ENCODE results near the gene PLIN3. TPM values are rescaled to one million over a fixed set of nuclear protein-coding genes. Genes with fewer than 3 reads are reported as not detected.

Gene PLIN3
- total and polyA plus RNA-seq, 2 experiments from 2014 or later: 38.0 to 59.9 TPM

- TF ChIP-seq, protein P1, sequence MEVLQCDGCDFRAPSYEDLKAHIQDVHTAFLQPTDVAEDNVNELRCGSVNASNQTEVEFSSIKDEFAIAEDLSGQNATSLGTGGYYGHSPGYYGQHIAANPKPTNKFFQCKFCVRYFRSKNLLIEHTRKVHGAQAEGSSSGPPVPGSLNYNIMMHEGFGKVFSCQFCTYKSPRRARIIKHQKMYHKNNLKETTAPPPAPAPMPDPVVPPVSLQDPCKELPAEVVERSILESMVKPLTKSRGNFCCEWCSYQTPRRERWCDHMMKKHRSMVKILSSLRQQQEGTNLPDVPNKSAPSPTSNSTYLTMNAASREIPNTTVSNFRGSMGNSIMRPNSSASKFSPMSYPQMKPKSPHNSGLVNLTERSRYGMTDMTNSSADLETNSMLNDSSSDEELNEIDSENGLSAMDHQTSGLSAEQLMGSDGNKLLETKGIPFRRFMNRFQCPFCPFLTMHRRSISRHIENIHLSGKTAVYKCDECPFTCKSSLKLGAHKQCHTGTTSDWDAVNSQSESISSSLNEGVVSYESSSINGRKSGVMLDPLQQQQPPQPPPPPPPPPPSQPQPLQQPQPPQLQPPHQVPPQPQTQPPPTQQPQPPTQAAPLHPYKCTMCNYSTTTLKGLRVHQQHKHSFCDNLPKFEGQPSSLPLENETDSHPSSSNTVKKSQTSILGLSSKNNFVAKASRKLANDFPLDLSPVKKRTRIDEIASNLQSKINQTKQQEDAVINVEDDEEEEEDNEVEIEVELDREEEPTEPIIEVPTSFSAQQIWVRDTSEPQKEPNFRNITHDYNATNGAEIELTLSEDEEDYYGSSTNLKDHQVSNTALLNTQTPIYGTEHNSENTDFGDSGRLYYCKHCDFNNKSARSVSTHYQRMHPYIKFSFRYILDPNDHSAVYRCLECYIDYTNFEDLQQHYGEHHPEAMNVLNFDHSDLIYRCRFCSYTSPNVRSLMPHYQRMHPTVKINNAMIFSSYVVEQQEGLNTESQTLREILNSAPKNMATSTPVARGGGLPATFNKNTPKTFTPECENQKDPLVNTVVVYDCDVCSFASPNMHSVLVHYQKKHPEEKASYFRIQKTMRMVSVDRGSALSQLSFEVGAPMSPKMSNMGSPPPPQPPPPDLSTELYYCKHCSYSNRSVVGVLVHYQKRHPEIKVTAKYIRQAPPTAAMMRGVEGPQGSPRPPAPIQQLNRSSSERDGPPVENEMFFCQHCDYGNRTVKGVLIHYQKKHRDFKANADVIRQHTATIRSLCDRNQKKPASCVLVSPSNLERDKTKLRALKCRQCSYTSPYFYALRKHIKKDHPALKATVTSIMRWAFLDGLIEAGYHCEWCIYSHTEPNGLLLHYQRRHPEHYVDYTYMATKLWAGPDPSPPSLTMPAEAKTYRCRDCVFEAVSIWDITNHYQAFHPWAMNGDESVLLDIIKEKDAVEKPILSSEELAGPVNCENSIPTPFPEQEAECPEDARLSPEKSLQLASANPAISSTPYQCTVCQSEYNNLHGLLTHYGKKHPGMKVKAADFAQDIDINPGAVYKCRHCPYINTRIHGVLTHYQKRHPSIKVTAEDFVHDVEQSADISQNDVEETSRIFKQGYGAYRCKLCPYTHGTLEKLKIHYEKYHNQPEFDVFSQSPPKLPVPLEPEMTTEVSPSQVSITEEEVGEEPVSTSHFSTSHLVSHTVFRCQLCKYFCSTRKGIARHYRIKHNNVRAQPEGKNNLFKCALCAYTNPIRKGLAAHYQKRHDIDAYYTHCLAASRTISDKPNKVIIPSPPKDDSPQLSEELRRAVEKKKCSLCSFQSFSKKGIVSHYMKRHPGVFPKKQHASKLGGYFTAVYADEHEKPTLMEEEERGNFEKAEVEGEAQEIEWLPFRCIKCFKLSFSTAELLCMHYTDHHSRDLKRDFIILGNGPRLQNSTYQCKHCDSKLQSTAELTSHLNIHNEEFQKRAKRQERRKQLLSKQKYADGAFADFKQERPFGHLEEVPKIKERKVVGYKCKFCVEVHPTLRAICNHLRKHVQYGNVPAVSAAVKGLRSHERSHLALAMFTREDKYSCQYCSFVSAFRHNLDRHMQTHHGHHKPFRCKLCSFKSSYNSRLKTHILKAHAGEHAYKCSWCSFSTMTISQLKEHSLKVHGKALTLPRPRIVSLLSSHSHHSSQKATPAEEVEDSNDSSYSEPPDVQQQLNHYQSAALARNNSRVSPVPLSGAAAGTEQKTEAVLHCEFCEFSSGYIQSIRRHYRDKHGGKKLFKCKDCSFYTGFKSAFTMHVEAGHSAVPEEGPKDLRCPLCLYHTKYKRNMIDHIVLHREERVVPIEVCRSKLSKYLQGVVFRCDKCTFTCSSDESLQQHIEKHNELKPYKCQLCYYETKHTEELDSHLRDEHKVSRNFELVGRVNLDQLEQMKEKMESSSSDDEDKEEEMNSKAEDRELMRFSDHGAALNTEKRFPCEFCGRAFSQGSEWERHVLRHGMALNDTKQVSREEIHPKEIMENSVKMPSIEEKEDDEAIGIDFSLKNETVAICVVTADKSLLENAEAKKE (CRISPR knock-in tag; IDR thresholded peaks at IDR 0.05): no peak
- TF ChIP-seq CTCF (conservative IDR thresholded peaks at IDR 0.05; ENCODE audit: low read depth in 2 of 2): peak; percentile 86 to 97
These were observed 15.7 kb downstream of the PLIN3 start (continued) for GRCh38 chr19:4851551-4852290.

- H3K27ac Mint-ChIP-seq: no peak overlapping the region
- Histone ChIP-seq H3K27ac (ENCODE audit: low read depth) (no peak overlapping the region), H3K4me1 (ENCODE audit: insufficient read depth) (no peaks in the 10 kb centered on the region), H3K79me2 (replicated peaks; ENCODE audit: insufficient read depth) (no peaks in the 10 kb centered on the region), H3K4me3 (no peak overlapping the region), H3F3A (replicated peaks; ENCODE audit: low read depth) (no peaks in the 10 kb centered on the region), H3K36me3 (ENCODE audit: insufficient read depth) (peaks cover 3% of the 10 kb centered on the region; the same call in 1 of the 2 replicates), H3K27me3 (ENCODE audit: insufficient read depth) (no peaks in the 10 kb centered on the region), H2AFZ (no peak overlapping the region), H3K9me2 (ENCODE audit: insufficient read depth) (no peaks in the 10 kb centered on the region), H4K20me1 (replicated peaks; ENCODE audit: insufficient read depth) (no peaks in the 10 kb centered on the region; the same call in 1 of the 2 replicates), H3K4me2 (no peak overlapping the region)
- no peak overlapping the region for H3K4me3 Mint-ChIP-seq
- peaks cover 13% of the 10 kb centered on the region for H3K27me3 Mint-ChIP-seq (ENCODE audit: insufficient read depth, low read depth, poor library complexity)
- ATAC-seq (no peak), DNase-seq (ENCODE audit: low spot score) (no peak)
- H3K4me1 Mint-ChIP-seq: no peaks in the 10 kb centered on the region
- peaks cover 36% of the 10 kb centered on the region; the same call in 2 of the 3 replicates for H3K36me3 Mint-ChIP-seq (ENCODE audit: low read depth)
- H3K9me3 Mint-ChIP-seq: no peaks in the 10 kb centered on the region
- TF ChIP-seq, protein P1 (CRISPR knock-in tag; IDR thresholded peaks at IDR 0.05): no peak
- no peak for TF ChIP-seq EZH2phosphoT487 (IDR thresholded peaks at IDR 0.05; ENCODE audit: unreplicated experiment)
These were observed 18.4 kb downstream of the PLIN3 start for GRCh38 chr19:4849019-4849418.

All from GM23338 (cell line).